IMR-90 (cell line): ENCODE results near the gene KAT6B. TPM values are rescaled to one million over a fixed set of nuclear protein-coding genes. Genes with fewer than 3 reads are reported as not detected.
A peak's percentile ranks its signal among the peaks of the same experiment; 100 is the strongest.

ENCODE experiments used
- ATAC-seq: fragments of 200-7000 bp; cut with Tn5 transposase; 2 replicates; pipeline ENCODE4 v1.9.1; 2020; ENCODE audit warnings: low read depth, mild to moderate bottlenecking, moderate library complexity
- BruUV-seq: library from RNA; stranded (reverse); fragments of 400-500 nt; replicated peaks from 2 replicates; lab custom pipeline; 2021; lab: Mats Ljungman, UMichigan
- CTCF ChIA-PET: fragments of 300-600 bp; formaldehyde crosslinking; extraction: SDS; loops from one replicate; lab custom pipeline; 2021; ENCODE audit warnings: antibody characterized with exemption; lab: Yijun Ruan, JAX
- POLR2A ChIA-PET: fragments of 300-600 bp; sonication (Branson Sonifier 250); formaldehyde crosslinking; loops from one replicate; lab custom pipeline; 2022; ENCODE audit warnings: antibody characterized with exemption; ENCODE audit not compliant: unreplicated experiment; lab: Charles Lee
- DNase-seq: peaks from one replicate; pipeline ENCODE4 v3.0.0; 2013
- H2AFZ ChIP-seq: replicated peaks from 2 replicates; pipeline ENCODE3; 2013; ENCODE audit warnings: low read length, mild to moderate bottlenecking; ENCODE audit not compliant: poor library complexity
- H2AK5ac ChIP-seq: 2 replicates; pipeline ENCODE4 v1.6.1; 2013; ENCODE audit warnings: low read depth, low read length, inconsistent platforms
- H2AK9ac ChIP-seq: replicated peaks from 2 replicates; pipeline ENCODE3; 2013; ENCODE audit warnings: mild to moderate bottlenecking, low read depth, low read length, moderate library complexity; ENCODE audit not compliant: poor library complexity
- H2BK120ac ChIP-seq: 2 replicates; pipeline ENCODE4 v1.6.1; 2013; ENCODE audit warnings: low read depth, low read length, inconsistent platforms
- H2BK15ac ChIP-seq: 3 replicates; pipeline ENCODE4 v1.6.1; 2013; ENCODE audit warnings: low read depth, low read length, inconsistent platforms
- H2BK20ac ChIP-seq: 2 replicates; pipeline ENCODE4 v1.6.1; 2013; ENCODE audit warnings: low read depth, mild to moderate bottlenecking, inconsistent platforms, low read length, moderate library complexity
- H2BK5ac ChIP-seq: 2 replicates; pipeline ENCODE4 v1.6.1; 2013; ENCODE audit warnings: mild to moderate bottlenecking, low read depth, low read length, inconsistent platforms; ENCODE audit not compliant: poor library complexity, severe bottlenecking
- H3K14ac ChIP-seq: replicated peaks from 2 replicates; pipeline ENCODE4 v1.6.1; 2013; ENCODE audit warnings: low read depth, low read length, inconsistent platforms
- H3K18ac ChIP-seq: 2 replicates; pipeline ENCODE4 v1.6.1; 2013; ENCODE audit warnings: low read depth, low read length, control low read depth
- H3K23ac ChIP-seq: 2 replicates; pipeline ENCODE4 v1.6.1; 2013; ENCODE audit warnings: low read depth, low read length, inconsistent platforms
- H3K27ac ChIP-seq: 2 replicates; pipeline ENCODE4 v1.5.1; 2013; ENCODE audit warnings: mild to moderate bottlenecking, control low read depth, low read length; ENCODE audit not compliant: insufficient read depth
- H3K27me3 ChIP-seq: 2 replicates; pipeline ENCODE4 v1.6.1; 2013; ENCODE audit warnings: low read length; ENCODE audit not compliant: control insufficient read depth, insufficient read depth
- H3K36me3 ChIP-seq: 2 replicates; pipeline ENCODE4 v1.6.1; 2013; ENCODE audit warnings: low read length, mixed read lengths; ENCODE audit not compliant: control insufficient read depth, insufficient read depth
- H3K4ac ChIP-seq: 2 replicates; pipeline ENCODE4 v1.6.1; 2013; ENCODE audit warnings: low read depth, low read length, inconsistent platforms
- H3K4me1 ChIP-seq: 2 replicates; pipeline ENCODE4 v1.6.1; 2013; ENCODE audit warnings: low read length, mixed read lengths; ENCODE audit not compliant: control insufficient read depth, insufficient read depth
- H3K4me2 ChIP-seq: 2 replicates; pipeline ENCODE4 v1.6.1; 2013; ENCODE audit warnings: low read depth, mild to moderate bottlenecking, control low read depth, low read length, moderate library complexity
- H3K4me3 ChIP-seq: 2 replicates; pipeline ENCODE4 v1.5.1; 2013; ENCODE audit warnings: low read depth, mild to moderate bottlenecking, control low read depth, low read length, moderate library complexity; ENCODE audit not compliant: insufficient read depth
- H3K56ac ChIP-seq: 2 replicates; pipeline ENCODE4 v1.6.1; 2013; ENCODE audit warnings: low read length, inconsistent platforms; ENCODE audit not compliant: insufficient read depth; ENCODE audit errors: extremely low read depth
- H3K79me1 ChIP-seq, 2 experiments: 2 replicates each; pipeline ENCODE4 v1.6.1; 2013; ENCODE audit warnings: low read length in 2 of 2, inconsistent platforms in 1 of 2, low read depth in 1 of 2
- H3K9ac ChIP-seq: 2 replicates; pipeline ENCODE4 v1.6.1; 2013; ENCODE audit warnings: low read depth, low read length, control low read depth
- H3K9me1 ChIP-seq: 2 replicates; pipeline ENCODE4 v1.6.1; 2013; ENCODE audit warnings: low read length, inconsistent platforms; ENCODE audit not compliant: insufficient read depth
- H3K9me3 ChIP-seq: 2 replicates; pipeline ENCODE4 v1.6.1; 2013; ENCODE audit warnings: low read length; ENCODE audit not compliant: control insufficient read depth, insufficient read depth
- H4K20me1 ChIP-seq: 2 replicates; pipeline ENCODE4 v1.6.1; 2013; ENCODE audit warnings: low read length, inconsistent platforms; ENCODE audit not compliant: insufficient read depth
- H4K5ac ChIP-seq: 2 replicates; pipeline ENCODE4 v1.6.1; 2013; ENCODE audit warnings: mild to moderate bottlenecking, low read depth, low read length, control low read depth
- H4K8ac ChIP-seq, 2 experiments: 2 replicates each; pipeline ENCODE4 v1.6.1; 2013; ENCODE audit warnings: low read depth in 2 of 2, low read length in 2 of 2, control low read depth in 1 of 2, inconsistent platforms in 1 of 2
- H4K91ac ChIP-seq: 2 replicates; pipeline ENCODE4 v1.6.1; 2013; ENCODE audit warnings: low read depth, low read length, inconsistent platforms; ENCODE audit not compliant: insufficient read depth
- BHLHE40 ChIP-seq: fragments of 150-350 bp; IDR thresholded peaks from 2 replicates; pipeline ENCODE4 v1.6.1; 2016; ENCODE audit warnings: mild to moderate bottlenecking, low read depth, low read length
- CEBPB ChIP-seq: IDR thresholded peaks from 2 replicates; pipeline ENCODE4 v1.6.1; 2012; ENCODE audit warnings: low read depth, low read length, improper control_type of control experiment
- CHD1 ChIP-seq: IDR thresholded peaks from 2 replicates; pipeline ENCODE4 v1.6.1; 2012; ENCODE audit warnings: low read depth, low read length, improper control_type of control experiment
- FOS ChIP-seq: fragments of 150-350 bp; IDR thresholded peaks from 2 replicates; pipeline ENCODE4 v1.6.1; 2016; ENCODE audit warnings: low read depth, low read length
- MAFK ChIP-seq: IDR thresholded peaks from 2 replicates; pipeline ENCODE4 v1.6.1; 2012; ENCODE audit warnings: low read depth, low read length, improper control_type of control experiment
- MAZ ChIP-seq: IDR thresholded peaks from 2 replicates; pipeline ENCODE4 v1.6.1; 2012; ENCODE audit warnings: low read depth, mild to moderate bottlenecking, low read length, improper control_type of control experiment, moderate library complexity, borderline replicate concordance
- MXI1 ChIP-seq: IDR thresholded peaks from 2 replicates; pipeline ENCODE4 v1.6.1; 2012; ENCODE audit warnings: low read depth, mild to moderate bottlenecking, low read length, moderate library complexity, borderline replicate concordance
- NFE2L2 ChIP-seq: fragments of 150-350 bp; IDR thresholded peaks from 2 replicates; pipeline ENCODE4 v1.6.1; 2016; ENCODE audit warnings: low read depth, mild to moderate bottlenecking, low read length
- POLR2A ChIP-seq: IDR thresholded peaks from 2 replicates; pipeline ENCODE4 v1.6.1; 2012; ENCODE audit warnings: mild to moderate bottlenecking, low read depth, low read length
- RAD21 ChIP-seq: IDR thresholded peaks from 2 replicates; pipeline ENCODE4 v1.6.1; 2012; ENCODE audit warnings: low read length, improper control_type of control experiment
- RCOR1 ChIP-seq: IDR thresholded peaks from 2 replicates; pipeline ENCODE4 v1.6.1; 2012; ENCODE audit warnings: mild to moderate bottlenecking, low read length, improper control_type of control experiment; ENCODE audit not compliant: insufficient replicate concordance
- RFX5 ChIP-seq: IDR thresholded peaks from 2 replicates; pipeline ENCODE4 v1.8.0; 2012; ENCODE audit warnings: low read depth, mild to moderate bottlenecking, low read length, moderate library complexity
- SMC3 ChIP-seq: fragments of 150-350 bp; IDR thresholded peaks from 2 replicates; pipeline ENCODE4 v1.6.1; 2016; ENCODE audit warnings: low read depth, mild to moderate bottlenecking, antibody characterized with exemption, low read length, moderate library complexity
- WGBS, 2 experiments: methylation state at CpG; one replicate each; pipeline versions ENCODE4 v1.1.5 to v1.1.7; 2013; ENCODE audit warnings: missing lambda C conversion rate in 2 of 2; ENCODE audit not compliant: insufficient read length in 1 of 2; ENCODE audit errors: extremely low coverage in 2 of 2; 5-methylcytosine and 5-hydroxymethylcytosine counted together
- dilution Hi-C: fragments of 300-500 bp; cut with HindIII; formaldehyde crosslinking; loops from one replicate; pipeline ENCODE4 v1.14.3; 2018; ENCODE audit warnings: low sequenced_read_pairs; ENCODE audit not compliant: unreplicated experiment
- in situ Hi-C: fragments of 300-500 bp; cut with MboI; formaldehyde crosslinking; loops from 3 replicates; pipeline ENCODE4 v1.14.3; 2019; ENCODE audit warnings: low sequenced_read_pairs, inconsistent platforms, mixed read lengths
- intact Hi-C: fragments of 100-400 bp; cut with micrococcal nuclease; formaldehyde crosslinking; loops from 2 replicates; pipeline ENCODE4 v1.10.0; 2022
- polyA plus RNA-seq, 3 experiments: library from polyadenylated mRNA; depleted of rRNA; stranded (reverse); fragments of >200 nt; gene quantifications; 2 replicates each; pipeline ENCODE4 v1.2.3, GENCODE V29; 2012; ENCODE audit warnings: low replicate concordance in 1 of 3
- total RNA-seq: library from RNA; depleted of rRNA; stranded (reverse); fragments of >200 nt; gene quantifications from 2 replicates; pipeline ENCODE4 v1.2.3, GENCODE V29; 2012
- TF ChIP-seq, protein P1 (sequence below): fragments of 150-350 bp; IDR thresholded peaks from 2 replicates; pipeline ENCODE4 v1.6.1; 2017; ENCODE audit warnings: mild to moderate bottlenecking, antibody characterized with exemption, low read length, low read depth
- TF ChIP-seq, protein P2 (sequence below): fragments of 150-350 bp; IDR thresholded peaks from 2 replicates; pipeline ENCODE4 v1.6.1; 2016; ENCODE audit warnings: low read depth, mild to moderate bottlenecking, low read length, moderate library complexity, borderline replicate concordance
- TF ChIP-seq, protein P3 (sequence below): conservative IDR thresholded peaks from 2 replicates; pipeline ENCODE4 v1.5.1; 2012; ENCODE audit warnings: mild to moderate bottlenecking, low read depth, low read length, improper control_type of control experiment

KAT6B gene
- total and polyA plus RNA-seq, 2 of the 4 experiments (the other 2 are of a cell fraction), result 8.8 to 28.1 TPM

DNA sequence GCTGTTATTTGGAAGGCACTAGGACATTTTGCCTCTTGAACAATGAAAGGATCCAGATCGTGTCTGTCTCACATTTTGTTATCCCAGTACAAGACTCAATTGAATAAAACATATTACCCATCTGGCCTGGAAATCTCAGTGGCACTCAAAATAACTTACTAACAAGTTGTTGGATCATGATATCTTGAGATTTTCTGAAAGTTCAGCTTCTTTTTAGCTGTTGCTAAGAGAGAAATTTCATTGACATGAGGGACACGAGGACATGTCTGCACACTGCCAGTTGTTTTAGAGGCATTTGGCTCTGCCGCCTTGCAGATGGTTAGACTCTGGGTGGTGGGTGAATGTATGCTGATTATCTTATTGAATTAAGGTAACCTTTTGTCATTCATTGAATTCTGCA lies 41.0 kb downstream of the KAT6B start:
- Histone ChIP-seq H3K23ac (peak overlapping the region; percentile 29; the same call in 1 of the 2 replicates), H3K9ac (no peak overlapping the region), H2AK9ac (no peak overlapping the region), H3K4me3 (no peak overlapping the region), H3K4ac (0 out of 2 replicates have a peak overlapping the region, but pooled peaks have one; percentile 16), H3K56ac (no peak overlapping the region), H4K8ac (no peak overlapping the region), H3K9me1 (peaks cover 6% of the 10 kb centered on the region; the same call in 1 of the 2 replicates), H4K5ac (no peak overlapping the region), H2AFZ (no peak overlapping the region), H3K4me1 (peaks cover 6% of the 10 kb centered on the region; the same call in 1 of the 2 replicates), H3K27ac (no peak overlapping the region), H2BK15ac (no peak overlapping the region), H4K20me1 (peaks cover 7% of the 10 kb centered on the region; the same call in 1 of the 2 replicates), H3K14ac (0 out of 2 replicates have a peak overlapping the region, but pooled peaks have one; percentile 26), H3K79me1 (peaks cover 40 to 72% of the 10 kb centered on the region in 2 experiments), H2AK5ac (no peak overlapping the region), H2BK120ac (no peak overlapping the region), H2BK20ac (no peak overlapping the region), H3K9me3 (no peaks in the 10 kb centered on the region), H2BK5ac (no peak overlapping the region), H4K91ac (no peak overlapping the region), H3K4me2 (no peak overlapping the region), H3K36me3 (no peaks in the 10 kb centered on the region), H3K18ac (no peak overlapping the region), H3K27me3 (no peaks in the 10 kb centered on the region)
- intact Hi-C loops (no loop called here), dilution Hi-C loops (no loop called here), in situ Hi-C loops (no loop called here)
- BruUV-seq, result no TSS peak
- no peak for TF ChIP-seq POLR2A
- no peak for TF ChIP-seq SMC3
- no peak for TF ChIP-seq RCOR1
- TF ChIP-seq, protein P1, sequence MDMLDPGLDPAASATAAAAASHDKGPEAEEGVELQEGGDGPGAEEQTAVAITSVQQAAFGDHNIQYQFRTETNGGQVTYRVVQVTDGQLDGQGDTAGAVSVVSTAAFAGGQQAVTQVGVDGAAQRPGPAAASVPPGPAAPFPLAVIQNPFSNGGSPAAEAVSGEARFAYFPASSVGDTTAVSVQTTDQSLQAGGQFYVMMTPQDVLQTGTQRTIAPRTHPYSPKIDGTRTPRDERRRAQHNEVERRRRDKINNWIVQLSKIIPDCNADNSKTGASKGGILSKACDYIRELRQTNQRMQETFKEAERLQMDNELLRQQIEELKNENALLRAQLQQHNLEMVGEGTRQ, result no peak
- TF ChIP-seq RAD21, result no peak
- no peak for TF ChIP-seq MAZ
- TF ChIP-seq, protein P2, sequence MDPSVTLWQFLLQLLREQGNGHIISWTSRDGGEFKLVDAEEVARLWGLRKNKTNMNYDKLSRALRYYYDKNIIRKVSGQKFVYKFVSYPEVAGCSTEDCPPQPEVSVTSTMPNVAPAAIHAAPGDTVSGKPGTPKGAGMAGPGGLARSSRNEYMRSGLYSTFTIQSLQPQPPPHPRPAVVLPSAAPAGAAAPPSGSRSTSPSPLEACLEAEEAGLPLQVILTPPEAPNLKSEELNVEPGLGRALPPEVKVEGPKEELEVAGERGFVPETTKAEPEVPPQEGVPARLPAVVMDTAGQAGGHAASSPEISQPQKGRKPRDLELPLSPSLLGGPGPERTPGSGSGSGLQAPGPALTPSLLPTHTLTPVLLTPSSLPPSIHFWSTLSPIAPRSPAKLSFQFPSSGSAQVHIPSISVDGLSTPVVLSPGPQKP, result no peak
- TF ChIP-seq MAFK, result no peak
- TF ChIP-seq NFE2L2, result no peak
- no peak for TF ChIP-seq FOS
- TF ChIP-seq, protein P3, sequence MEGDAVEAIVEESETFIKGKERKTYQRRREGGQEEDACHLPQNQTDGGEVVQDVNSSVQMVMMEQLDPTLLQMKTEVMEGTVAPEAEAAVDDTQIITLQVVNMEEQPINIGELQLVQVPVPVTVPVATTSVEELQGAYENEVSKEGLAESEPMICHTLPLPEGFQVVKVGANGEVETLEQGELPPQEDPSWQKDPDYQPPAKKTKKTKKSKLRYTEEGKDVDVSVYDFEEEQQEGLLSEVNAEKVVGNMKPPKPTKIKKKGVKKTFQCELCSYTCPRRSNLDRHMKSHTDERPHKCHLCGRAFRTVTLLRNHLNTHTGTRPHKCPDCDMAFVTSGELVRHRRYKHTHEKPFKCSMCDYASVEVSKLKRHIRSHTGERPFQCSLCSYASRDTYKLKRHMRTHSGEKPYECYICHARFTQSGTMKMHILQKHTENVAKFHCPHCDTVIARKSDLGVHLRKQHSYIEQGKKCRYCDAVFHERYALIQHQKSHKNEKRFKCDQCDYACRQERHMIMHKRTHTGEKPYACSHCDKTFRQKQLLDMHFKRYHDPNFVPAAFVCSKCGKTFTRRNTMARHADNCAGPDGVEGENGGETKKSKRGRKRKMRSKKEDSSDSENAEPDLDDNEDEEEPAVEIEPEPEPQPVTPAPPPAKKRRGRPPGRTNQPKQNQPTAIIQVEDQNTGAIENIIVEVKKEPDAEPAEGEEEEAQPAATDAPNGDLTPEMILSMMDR, result no peak
- TF ChIP-seq RFX5, result no peak
- no peak for TF ChIP-seq MXI1
- no peak for TF ChIP-seq CHD1
- no peak for TF ChIP-seq CEBPB
- TF ChIP-seq BHLHE40, result no peak
- POLR2A ChIA-PET, result no interaction called here
- WGBS, 2 experiments, result no CpG with 5 or more reads among the region's 3 CpGs
- no peak for DNase-seq
- no peak for ATAC-seq
- CTCF ChIA-PET, result no interaction called here
